Measurements from ENCODE around the gene SIK1.
"Not testable (repeated sequence)": the region's sequence is repeated elsewhere in the genome, so short reads cannot be mapped to it uniquely, and the experiment has no call there.

SIK1 gene

DNA sequence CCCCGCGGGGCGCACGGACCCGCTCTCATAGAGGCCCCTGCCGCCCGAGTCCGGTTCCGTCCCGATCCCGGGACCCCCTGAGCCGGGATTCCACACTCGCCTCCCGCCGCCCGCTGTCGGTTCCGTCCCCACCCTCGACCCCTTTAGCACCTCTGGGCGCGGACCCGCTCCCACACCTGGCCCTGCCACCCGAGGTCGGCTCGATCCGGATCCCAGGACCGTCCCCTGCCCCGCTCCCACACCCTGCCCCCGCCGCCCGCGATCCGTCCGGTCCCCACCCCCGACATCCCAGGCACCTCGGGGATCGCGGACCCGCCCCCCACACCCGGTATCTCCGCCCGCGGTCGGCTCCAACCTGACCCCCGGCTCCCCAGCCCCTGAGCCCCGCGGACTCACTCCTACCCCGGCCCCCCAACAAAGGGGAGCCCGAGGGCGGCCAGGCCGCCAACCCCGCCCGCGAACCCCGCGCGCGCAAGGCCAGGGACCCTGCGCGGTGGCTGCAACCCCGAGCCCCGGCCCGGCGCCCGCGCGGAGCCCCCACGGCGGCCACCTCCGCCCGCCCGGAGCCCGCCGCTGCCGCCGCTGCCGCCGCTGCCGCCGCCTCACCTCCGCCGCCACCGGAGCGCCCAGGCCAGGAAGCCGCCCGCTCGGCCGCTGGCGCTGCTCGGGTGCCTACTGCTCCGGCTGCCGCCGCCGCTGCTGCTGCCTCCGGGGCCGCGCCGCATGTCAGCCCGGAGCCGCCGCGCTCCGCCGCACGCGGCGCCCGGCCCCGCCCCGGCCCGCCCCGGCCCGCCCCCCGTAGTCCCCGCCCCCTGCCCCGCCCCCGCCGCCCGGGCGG lies at the start of gene SIK1:
Gene SIK1 (minus strand): TSS at position 728 of the 838 bp plus-strand sequence. CDS start 953 bp downstream, outside the sequence.
- not testable (repeated sequence) for DNase-seq

DNA sequence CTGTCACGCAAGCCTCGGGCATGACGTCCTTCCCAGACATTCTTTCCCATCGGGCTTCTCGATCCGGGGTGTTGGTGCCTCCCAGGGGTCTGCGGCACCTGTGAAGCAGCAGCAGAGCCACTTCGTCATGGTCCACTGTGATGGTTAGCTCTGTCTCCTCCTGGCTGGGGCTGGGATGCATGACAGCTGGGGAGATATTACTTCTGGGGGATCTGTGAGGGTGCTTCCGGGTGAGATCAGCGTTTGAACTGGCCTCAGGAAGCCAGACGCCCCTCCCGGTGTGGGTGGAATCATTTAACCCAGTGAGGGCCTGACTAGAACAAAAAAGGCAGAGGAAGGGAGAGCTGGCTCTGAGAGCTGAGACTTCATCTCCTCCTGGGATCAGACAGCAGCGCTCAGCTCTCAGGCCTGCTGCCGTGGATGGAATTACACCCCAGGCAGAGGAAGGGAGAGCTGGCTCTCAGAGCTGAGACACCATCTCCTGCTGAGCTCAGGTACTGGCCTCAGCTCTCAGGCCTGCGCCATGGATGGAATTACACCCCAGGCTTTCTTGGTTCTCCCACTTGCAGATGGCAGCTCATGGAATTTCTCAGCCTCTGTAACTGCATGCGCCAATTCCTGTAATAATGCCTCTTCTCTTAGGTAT lies 44.8 kb upstream of the SIK1 start:
- not testable (repeated sequence) for DNase-seq

DNA sequence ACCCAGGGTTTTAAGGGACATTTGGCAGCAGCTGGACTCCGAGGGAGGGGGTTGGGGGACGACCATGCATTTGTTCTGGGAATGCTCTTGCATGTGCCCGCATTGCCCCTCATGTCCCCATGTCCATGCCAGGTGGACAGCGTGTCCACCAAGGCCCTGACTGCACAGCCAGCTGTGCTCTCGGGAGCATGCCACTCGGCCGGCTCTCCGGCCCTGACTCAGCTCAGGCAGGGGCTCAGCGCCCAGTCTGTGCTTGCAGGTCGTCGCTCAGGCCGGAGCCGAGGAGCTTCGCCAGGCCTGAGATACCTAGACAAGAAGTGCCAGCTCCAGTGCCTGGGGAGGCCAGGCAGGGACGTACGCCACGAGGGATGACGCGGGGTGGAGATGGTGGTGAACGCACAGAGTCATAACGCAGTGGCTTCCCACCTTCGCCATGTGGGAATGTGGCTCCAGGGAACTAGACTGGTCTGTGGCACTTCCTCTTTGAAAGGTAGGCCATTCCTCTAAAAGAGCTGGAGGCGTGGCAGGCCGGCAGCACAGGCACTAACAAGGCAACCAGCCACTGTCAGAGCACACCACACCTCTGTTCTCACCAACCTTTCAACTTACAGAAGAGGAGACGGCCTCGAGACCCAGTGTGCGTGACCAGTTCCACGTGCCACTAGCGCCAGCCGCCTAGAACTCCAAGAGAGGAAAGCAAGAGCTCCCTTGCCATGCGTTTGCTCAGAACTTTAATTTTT lies 43.0 kb upstream of the SIK1 start:
- not testable (repeated sequence) for DNase-seq

DNA sequence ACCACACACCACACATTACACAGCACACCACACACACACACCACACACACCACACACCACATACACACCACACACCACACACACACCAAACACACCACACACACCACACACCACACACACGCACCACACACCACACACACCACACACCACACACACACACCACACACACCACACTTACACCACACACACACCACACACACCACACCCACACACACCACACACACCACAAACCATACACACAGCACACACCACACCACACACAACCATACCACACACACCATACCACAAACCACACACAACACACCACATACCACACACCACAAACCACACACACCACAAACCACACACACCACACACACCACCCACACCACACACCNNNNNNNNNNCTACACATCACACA lies 40.9 kb upstream of the SIK1 start:
- DNase-seq = no peak

DNA sequence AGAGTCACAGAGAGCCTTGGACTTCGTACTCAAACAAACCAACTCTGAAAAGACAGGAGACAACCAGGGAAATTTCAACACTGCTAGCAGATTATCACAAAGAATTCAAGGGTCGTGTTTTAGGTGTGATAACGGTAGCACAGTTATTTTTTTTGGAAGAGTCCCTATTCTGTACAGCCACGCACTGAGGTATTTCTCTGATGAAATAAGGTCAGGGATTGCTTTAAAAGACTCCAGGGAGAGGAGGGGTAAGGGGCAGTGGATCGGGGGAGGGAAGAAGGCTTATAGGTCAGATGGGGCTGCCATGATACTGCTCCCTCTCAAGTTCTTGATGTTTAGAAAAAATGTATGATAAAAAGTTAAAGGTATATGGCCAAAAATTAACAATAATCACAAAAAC lies 38.2 kb upstream of the SIK1 start:
- DNase-seq = not testable (repeated sequence)

DNA sequence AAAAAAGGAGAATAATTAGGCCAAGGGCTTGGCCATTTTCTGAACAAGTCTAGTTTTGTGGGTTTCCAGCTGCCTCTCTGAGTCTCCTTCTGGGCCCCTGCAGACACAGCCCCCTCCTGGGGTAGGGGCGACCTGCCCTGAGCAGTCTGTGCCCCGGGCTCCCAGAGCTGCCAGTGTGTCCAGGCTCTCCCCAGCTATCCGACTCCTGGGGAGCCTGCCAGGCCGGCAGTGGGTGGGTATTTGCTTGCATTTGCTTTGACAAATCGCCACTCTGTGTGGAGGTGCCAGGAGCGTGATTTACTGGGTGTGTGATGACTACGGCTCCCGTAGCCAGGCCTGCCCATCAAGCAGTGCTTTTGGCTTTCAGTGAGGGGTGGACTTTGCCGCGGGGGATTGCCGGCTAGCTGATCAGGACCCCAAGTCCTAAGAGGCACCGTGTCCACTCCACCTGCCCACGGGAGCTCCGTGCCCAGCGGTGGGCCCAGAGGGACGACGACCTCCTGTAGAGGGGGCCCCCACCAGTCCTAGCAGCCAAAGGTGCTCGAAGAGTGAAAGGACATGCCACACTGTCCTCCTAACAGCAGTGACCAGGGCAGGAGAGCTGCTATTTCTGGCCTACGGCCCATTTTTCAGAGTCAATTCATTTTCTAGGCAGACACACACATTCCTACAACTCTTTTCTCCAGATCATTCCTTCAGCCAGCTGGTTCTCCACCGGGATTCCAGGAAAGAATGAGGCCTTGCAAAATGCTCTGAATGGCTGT lies 36.7 kb upstream of the SIK1 start:
- DNase-seq = not testable (repeated sequence)

DNA sequence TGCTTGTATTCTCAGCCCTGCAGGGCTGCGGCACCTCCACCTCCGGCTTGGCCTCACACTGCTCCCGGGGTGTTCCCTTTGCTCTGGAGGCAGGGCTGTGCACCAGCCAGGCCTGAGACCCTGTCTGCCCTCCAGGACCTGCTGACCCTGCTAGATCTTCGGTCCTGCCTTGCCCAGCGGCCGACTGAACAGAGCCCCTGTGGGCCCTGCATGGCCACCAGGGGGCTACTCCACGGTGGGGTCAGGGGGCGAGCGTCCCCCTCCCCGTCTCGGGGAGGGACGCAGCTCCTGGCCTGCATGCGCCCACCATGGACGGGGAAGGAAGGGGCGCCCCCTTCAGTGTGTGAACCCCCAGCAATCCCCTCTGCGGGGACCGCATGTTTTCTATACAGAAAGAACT lies 36.0 kb upstream of the SIK1 start:
- DNase-seq = not testable (repeated sequence)

DNA sequence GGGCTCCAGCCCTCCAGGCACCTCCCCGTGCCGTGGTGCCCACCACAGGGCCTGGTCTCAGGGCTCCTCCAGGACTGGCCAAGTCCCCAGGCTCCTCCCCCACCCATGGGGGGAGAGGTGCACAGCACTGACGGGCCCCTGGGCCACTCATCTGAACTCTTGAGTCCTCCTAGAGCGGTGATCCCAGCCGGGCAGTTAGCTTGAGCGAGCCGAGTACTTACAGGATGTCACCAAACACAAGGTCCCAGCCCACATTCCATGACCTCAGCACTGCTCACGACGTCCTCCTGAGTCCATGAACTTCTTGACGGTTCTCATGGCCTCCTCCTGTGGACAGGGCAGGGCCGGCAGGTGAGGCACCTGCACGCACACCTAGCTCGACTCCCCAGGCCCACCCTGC lies 33.5 kb upstream of the SIK1 start:
- not testable (repeated sequence) for DNase-seq

DNA sequence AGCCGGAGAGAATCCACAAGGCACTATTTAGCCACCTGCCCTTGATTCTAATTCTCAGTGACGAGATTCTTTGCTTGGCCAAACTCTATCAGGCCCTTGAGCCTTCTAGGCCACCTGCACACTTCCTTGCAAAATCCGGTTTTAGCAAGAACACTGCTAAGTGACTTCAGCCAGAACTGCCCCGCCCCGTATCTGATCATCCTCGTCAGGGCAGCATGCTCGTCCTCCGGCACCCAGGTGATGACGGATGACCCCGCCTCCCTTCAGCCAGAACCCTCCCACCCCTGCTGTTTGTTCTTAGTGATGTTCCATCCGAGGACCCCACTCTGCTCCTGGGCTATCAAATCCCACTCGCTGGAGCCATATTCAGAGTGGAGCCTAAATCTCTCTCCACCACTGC lies 32.1 kb upstream of the SIK1 start:
- DNase-seq = not testable (repeated sequence)

DNA sequence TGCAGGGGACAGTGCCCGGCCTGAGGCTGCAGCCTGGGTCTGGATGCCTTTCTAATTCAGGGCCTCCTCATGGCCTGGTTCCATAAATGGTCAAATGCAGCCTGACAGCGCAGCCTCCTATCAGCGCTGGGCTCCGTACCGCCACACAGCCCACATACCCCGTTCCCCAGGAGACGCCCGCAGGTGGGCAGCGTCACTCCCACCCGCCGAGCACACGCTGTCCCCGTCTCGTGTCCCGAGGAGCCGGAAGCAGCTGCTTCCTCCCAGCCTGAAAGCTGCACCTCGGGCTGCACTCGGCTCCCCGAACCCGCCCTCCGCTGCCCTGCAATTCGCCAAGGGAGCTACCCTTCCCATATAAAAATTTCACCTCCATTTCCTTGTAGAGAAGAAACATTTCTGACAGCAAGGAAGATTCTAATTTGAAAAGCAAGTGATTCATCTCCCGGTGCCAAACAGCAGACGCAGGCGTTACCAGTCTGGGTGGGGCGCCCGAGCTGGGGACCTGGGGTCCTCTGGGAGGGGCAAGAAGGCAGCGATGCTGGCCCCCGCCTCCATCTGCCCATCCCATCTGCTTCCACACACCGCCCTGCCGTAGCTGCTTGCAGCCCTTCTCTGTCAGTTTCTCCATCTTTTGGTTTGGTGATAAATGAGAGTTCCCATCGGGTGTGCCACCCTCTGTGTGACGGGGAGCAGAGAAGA lies 29.8 kb upstream of the SIK1 start:
- not testable (repeated sequence) for DNase-seq

DNA sequence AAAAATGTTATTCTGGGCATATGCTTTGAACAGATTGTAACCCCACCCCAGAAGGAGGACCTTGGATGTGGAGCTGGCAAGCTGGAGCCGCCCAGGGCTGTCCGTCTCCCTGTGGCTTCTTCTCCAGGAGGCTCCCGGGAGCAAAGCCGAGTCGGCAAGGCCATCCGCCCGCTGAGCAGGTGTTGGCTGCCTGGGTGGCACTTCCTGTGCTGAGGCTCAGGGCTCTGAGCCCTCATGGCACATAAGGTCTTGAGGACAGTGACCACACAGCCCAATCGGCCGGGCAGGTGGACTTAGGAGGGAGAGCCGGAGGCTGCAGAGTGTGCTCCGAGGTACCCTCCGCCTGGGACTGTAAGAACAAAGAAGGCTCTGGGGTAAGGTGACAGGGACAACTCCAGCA lies 28.8 kb upstream of the SIK1 start:
- DNase-seq = not testable (repeated sequence)

DNA sequence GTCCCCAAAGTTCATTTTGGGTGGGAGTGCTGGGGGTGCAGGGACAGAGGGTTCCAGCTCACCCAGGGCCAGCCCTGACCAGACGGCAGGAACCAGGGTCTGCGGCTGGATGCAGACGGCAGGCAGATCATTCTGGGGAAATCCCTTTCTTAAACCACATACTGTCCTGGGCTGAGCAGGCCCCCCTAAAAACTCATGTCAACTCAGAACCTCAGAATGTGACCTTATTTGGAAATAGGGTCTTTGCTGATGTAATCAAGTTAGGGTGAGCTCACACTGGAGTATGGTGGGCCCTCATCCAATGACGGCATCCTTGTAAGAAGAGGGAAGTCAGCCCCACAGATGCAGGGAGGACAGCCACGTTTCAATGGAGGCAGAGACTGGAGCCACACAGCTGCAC lies 27.2 kb upstream of the SIK1 start:
- DNase-seq = not testable (repeated sequence)

DNA sequence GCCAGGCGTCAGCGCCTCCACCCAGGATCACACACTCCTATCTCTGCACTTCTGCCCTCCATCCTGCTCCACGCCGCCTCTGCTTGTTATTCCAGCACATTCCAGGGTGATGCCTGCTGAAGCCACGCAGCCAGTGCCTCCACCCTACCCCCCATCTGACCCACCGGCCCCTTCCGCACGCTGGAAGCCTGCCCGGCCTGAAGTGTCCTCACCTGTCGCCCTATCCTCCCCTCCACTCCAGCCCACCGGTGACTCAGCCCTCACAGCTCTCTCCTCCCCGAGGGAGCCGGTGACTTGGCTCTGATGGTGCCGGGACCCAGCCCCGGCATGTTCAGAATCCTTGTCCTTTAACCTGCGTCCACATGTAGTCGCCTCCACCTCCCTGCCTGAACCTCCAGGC lies 24.9 kb upstream of the SIK1 start:
- not testable (repeated sequence) for DNase-seq

DNA sequence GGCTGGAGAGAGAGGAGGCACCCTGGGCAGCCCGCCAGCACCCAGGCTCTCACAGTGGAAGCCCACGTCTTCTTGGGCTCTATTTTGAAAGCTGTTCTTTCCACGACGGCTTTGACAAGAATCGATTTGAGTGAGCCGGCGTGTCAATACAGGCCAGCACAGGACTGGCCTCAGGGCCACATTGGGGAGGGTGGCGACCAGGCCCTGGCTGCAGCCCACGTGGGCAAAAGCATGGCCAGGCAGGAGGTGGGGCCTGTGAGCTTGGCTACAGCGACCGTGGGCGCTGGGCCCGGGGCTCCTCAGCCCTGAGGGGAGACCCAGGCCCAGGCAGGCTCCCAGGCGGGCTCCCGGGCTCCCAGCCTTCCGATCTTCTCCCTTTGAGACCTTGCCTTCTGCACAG lies 23.4 kb upstream of the SIK1 start:
- not testable (repeated sequence) for DNase-seq

DNA sequence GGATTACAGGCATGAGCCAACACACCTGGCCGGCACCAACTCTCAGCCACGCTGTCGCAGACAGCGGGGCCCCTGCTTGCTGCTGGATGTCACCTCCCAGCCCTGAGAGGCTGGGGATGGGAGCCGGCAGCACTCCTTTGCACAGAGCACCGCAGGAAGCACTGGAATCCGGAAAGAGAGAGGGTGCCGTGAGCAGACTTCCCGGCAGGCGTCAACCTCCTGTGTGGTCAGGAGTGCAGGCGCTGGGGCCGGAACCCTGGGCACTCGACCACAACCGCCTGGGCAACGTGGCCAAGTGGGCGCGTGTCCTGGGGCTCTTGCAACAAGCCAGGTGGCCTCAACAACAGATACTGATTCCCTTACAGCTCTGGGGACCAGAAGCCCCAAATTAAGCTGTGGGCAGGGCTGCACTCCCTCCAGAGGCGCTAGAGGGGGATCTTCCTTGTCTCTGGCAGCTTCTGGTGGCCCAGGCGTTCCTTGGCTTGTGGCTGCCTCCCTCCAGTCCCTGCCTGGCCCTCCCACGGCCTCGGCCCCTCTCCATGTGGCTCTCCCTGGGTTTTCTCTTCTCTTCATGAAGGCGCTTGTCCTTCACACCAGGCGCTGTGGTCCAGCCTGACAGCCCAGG lies 20.5 kb upstream of the SIK1 start:
- not testable (repeated sequence) for DNase-seq

DNA sequence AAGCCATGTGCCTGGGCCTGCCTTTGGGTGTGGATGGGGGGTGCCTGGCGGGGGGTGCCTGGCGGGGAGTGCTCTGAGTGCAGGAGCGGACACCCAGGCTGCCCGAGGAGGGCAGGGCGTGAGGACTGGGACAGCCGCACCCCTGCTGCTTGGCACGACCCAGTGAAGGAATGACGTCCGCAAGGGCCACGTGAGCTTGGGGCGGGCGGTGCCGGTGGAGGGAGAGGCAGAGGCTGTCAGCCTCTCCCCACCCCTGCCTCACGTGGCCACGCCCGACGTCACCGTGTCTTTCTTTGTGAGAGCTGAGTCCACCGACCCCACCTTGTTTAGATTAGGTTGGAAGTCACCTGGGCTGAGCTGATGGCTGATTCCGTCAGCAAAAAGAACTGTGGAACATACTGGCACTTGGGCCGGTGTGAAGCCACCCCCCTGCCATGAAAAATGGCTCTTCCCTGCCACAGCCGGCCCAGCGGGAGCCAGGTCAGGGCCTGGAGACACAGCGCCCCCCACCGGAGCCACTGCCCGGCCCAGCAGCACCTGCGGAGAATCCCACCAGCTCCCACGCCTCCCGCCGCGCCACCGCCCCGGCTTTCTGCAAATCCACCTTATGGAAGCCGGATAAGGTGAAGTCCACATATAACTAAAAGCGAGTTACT lies 19.5 kb upstream of the SIK1 start:
- DNase-seq = not testable (repeated sequence)

DNA sequence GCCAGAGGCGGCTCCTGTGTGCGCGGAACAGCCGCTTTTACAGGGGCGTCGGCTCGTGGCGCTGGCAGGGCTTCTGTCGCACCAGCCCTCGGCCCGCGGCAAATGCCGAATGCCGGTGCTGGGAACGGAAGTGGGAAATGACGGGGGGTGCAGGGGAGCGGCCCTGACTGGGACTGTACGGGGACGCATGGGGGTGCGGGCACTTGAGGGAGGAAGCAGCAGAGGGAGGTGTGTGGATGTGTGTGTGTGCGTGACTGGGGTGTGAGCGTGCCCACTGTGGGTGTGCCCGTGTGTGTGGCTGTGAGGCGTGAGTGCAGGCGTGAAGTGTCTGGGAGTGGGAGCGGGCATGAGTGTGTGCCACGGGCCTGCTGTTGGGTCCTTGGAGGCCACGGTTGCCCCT lies 17.6 kb upstream of the SIK1 start:
- DNase-seq = not testable (repeated sequence)

DNA sequence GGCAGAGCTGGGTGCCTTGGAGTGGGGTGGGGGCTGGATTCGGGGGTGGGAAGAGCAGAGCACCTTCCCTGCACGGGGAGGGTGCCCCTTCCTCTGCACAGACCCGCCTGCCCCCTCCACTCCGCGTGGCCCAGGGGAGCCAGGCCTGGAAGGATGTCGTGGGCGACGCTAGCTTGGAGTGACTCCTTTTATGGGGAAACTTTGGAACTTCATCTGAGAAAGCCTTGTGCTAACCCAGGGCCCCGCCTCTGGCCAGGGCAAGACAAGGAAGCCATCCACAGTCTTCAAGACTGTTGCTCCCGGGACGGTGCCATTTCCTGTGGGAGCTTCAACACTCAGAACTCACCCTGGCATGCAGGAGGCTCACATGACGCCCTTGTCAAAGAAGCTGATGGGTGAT lies 15.6 kb upstream of the SIK1 start:
- not testable (repeated sequence) for DNase-seq
